Mucosa of stomach (tissue), 1 donor: ENCODE data around the gene SYNE3.

Experiments used
- H3K27me3 ChIP-seq: one replicate; pipeline ENCODE4 v1.7.0; 2013; ENCODE audit warnings: mild to moderate bottlenecking, low read length; ENCODE audit not compliant: control insufficient read depth, insufficient read depth
- H3K36me3 ChIP-seq: one replicate; pipeline ENCODE4 v1.7.0; 2013; ENCODE audit warnings: low read length; ENCODE audit not compliant: control insufficient read depth, insufficient read depth
- H3K4me1 ChIP-seq: one replicate; pipeline ENCODE4 v1.7.0; 2013; ENCODE audit warnings: mild to moderate bottlenecking, low read length; ENCODE audit not compliant: control insufficient read depth, insufficient read depth
- H3K4me3 ChIP-seq: one replicate; pipeline ENCODE4 v1.7.0; 2013; ENCODE audit warnings: low read length
- H3K9ac ChIP-seq: one replicate; pipeline ENCODE4 v1.7.0; 2013; ENCODE audit warnings: mild to moderate bottlenecking, low read length, moderate library complexity
- H3K9me3 ChIP-seq: one replicate; pipeline ENCODE4 v1.7.0; 2013; ENCODE audit warnings: mild to moderate bottlenecking, low read length, moderate library complexity; ENCODE audit not compliant: control insufficient read depth
- donor health status: Pancreatic carcinoma.

SYNE3 gene, protein sequence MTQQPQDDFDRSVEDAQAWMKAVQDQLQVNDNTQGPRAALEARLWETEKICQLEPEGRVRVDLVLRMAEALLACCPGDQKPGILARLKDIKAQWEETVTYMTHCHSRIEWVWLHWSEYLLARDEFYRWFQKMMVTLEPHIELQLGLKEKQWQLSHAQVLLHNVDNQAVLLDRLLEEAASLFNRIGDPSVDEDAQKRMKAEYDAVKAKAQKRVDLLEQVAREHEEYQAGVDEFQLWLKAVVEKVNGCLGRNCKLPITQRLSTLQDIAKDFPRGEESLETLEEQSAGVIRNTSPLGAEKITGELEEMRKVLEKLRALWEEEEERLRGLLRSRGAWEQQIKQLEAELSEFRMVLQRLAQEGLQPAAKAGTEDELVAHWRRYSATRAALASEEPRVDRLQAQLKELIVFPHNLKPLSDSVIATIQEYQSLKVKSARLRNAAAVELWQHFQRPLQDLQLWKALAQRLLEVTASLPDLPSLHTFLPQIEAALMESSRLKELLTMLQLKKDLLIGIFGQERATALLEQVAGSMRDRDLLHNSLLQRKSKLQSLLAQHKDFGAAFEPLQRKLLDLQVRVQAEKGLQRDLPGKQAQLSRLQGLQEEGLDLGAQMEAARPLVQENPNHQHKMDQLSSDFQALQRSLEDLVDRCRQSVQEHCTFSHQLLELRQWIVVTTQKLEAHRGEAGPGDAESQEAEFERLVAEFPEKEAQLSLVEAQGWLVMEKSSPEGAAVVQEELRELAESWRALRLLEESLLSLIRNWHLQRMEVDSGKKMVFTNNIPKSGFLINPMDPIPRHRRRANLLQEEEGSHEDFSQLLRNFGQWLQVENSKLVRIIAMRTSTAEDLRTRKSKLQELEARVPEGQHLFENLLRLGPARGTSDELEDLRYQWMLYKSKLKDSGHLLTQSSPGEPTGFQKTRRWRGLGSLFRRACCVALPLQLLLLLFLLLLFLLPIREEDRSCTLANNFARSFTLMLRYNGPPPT

DNA sequence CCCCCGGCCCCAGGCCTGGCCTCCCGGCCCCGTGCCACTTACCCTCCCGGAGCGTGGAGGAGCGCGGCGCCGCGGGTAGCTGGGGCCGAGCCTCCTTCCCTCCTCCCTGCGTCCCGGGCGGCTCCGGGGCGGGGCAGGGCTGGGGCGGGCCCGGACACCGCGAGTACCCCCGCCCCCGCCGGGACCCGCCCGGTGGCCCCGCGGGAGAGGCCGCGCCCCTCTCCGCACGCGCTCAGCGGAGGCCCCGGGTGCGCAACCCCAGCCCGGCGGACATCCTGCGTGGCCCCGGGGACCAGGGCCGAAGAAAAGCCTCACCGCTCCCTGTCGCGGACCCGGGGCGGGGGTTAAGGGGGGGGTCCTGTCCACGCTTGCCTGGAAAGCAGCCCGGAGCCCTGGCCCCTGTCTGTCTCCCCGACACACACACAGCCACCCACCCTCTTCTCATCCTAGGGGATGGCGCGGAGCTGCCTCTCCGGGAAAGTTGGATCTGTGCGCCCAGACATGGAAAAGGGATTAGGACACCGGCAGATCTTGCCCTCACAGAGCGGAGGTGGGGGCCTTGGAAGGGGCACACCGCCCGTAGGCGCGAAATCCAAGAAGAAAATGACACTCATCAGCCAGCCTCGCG, at the start of gene SYNE3:
Gene SYNE3, minus strand, starts transcription at position 97 of the 628 bp plus-strand sequence. CDS start 40,829 bp downstream, outside the sequence.
- peaks cover 8% of the 10 kb centered on the region for H3K27me3 ChIP-seq
- no peaks in the 10 kb centered on the region for H3K9me3 ChIP-seq
- H3K4me3 ChIP-seq, result peak within 1 kb of the TSS; percentile 38
- H3K9ac ChIP-seq, result peak within 1 kb of the TSS; percentile 57
- no peaks in the 10 kb centered on the region for H3K36me3 ChIP-seq
- peaks cover 37% of the 10 kb centered on the region for H3K4me1 ChIP-seq

DNA sequence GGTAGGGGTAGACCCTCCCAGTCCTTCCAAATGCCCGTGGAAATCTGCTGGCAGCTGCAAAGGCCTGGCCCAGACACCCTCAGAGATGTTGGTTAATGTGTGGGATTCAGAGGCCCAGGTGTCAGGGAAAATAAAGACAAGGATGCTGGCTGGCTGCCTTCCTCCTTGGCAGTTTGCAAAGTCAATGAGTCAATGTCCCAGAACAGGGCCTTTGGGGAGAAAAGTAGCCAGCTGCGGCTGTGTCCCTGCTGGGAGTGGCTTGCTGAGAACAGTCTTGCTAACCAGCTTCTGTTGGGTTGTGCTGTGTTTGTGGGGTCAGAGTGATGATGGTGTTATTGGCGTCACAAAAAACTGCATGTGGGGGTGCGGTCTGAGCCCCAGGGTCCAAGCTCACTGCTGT, 47.6 kb upstream of the SYNE3 start:
- no peak overlapping the region for H3K9ac ChIP-seq
- H3K4me1 ChIP-seq, result no peaks in the 10 kb centered on the region
- H3K27me3 ChIP-seq, result no peaks in the 10 kb centered on the region
- no peaks in the 10 kb centered on the region for H3K36me3 ChIP-seq
- H3K4me3 ChIP-seq, result no peak overlapping the region
- no peaks in the 10 kb centered on the region for H3K9me3 ChIP-seq

DNA sequence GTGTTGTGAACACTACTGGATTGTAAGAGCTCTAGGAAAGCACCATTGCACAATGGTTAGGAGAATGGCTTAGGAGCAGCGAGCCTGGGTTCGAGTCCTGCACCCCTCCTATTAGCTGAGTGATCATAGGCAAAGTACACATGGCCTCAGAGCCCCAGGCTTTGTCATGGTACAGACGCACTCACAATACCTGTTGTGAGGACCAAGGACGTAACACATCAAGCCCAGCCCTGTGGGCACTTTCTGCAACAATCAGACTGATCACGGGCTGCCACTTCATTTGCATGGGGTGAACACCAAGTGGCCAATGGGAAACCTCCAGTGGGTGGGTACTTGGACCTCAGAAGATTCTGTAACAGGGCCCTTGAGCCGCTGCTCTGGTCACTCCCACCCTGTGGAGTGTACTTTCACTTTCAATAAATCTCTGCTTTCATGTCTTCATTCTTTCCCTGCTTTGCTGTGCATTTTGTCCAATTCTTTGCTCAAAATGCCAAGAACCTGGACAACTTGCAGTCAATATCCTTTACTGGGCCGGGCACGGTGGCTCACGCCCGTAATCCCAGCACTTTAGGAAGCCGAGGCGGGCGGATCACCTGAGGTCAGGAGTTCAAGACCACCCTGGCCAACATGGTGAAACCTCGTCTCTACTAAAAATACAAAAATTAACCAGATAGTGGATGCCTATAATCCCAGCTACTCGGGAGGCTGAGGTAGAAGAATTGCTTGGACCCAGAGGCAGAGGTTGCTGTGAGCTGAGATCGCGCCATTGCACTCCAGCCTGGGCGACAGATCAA, 46.6 kb upstream of the SYNE3 start:
- Histone ChIP-seq H3K27me3 (no peaks in the 10 kb centered on the region), H3K4me3 (no peak overlapping the region), H3K4me1 (no peaks in the 10 kb centered on the region), H3K36me3 (no peaks in the 10 kb centered on the region), H3K9ac (no peak overlapping the region), H3K9me3 (no peaks in the 10 kb centered on the region)

DNA sequence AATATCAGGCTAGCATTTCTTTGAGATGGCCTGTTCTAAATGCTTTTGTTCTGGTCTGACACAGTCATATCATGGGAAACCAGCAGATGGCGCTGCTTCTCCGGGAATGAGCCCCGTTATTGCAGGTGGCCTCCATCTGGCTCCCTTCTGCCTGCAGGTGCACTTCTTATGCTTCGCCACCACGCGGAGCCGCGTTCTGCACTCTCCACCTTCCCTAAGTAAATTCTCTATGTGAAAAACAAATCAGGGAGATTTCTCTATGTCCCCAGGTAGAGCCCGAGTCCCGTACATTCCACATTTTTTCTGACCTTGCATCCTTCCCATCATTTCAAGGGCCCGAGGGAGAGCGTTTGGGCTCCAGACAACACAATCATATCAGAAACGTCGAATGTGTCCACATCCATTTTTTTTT, 44.6 kb upstream of the SYNE3 start:
- Histone ChIP-seq H3K36me3 (no peaks in the 10 kb centered on the region), H3K27me3 (no peaks in the 10 kb centered on the region), H3K9me3 (no peaks in the 10 kb centered on the region), H3K4me1 (no peaks in the 10 kb centered on the region), H3K9ac (no peak overlapping the region), H3K4me3 (no peak overlapping the region)

- H3K4me3 ChIP-seq, result no peak overlapping the region
- H3K27me3 ChIP-seq, result no peaks in the 10 kb centered on the region
- no peaks in the 10 kb centered on the region for H3K36me3 ChIP-seq
- no peaks in the 10 kb centered on the region for H3K4me1 ChIP-seq
- no peak overlapping the region for H3K9ac ChIP-seq
- H3K9me3 ChIP-seq, result no peaks in the 10 kb centered on the region
Measured at GRCh38 chr14:95559203-95559602, 42.8 kb upstream of the SYNE3 start.

DNA sequence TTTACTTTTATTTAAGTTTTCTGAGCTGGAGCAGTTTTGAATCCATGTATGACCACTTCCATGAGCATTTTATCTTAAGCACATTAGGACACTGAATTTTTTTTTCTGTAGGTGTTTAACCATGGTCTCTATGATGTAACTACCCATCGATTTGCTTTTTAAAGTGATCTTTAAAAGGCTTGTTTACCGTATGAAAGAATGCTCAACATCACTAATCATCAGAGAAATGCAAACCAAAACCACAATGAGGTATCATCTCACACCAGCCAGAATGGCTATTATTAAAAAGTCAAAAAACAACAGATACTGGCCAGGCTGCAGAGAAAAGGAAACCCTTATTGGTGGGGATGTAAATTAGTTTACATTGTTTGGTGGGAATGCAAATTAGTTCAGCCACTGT, 41.4 kb upstream of the SYNE3 start:
- Histone ChIP-seq H3K9me3 (no peaks in the 10 kb centered on the region), H3K27me3 (no peaks in the 10 kb centered on the region), H3K4me3 (no peak overlapping the region), H3K36me3 (no peaks in the 10 kb centered on the region), H3K4me1 (no peaks in the 10 kb centered on the region), H3K9ac (no peak overlapping the region)

DNA sequence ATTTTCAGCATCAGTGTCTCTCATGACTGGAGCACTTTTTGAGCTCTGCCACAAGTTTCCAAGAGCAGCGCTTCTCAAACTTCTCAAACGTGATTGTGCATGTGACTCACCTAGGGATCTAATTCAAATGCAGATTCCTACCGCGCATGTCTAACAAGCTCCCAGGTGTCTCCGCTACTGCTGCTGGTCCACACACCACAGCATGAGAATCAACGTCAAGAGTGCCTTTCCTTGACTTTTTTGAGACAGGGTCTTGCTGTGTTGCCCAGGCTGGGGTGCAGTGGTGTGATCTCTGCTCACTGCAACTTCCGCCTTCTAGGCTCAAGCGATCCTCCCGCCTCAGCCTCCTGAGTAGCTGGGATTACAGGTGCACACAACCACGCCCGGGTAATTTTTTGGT, 40.8 kb upstream of the SYNE3 start:
- Histone ChIP-seq H3K36me3 (no peaks in the 10 kb centered on the region), H3K27me3 (no peaks in the 10 kb centered on the region), H3K9ac (no peak overlapping the region), H3K4me3 (no peak overlapping the region), H3K4me1 (no peaks in the 10 kb centered on the region), H3K9me3 (no peaks in the 10 kb centered on the region)

DNA sequence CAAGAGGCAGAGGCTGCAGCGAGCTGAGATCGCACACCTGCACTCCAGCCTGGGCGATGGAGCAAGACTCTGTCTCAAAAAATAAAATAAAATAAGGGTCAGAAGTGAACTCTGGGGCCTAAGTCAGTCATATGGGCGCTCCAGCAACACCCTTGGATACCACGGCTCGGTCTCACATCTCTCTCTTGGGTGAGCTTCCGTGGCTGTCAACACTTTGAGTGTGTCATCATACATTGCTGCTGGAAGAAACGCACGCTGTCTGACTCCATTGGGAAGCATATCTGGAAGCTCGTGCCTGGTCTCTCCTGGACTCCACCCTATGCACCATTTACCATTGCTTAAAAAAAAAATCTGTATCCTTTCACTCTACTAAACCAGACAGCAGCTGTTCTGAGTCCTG, 38.6 kb upstream of the SYNE3 start:
- Histone ChIP-seq H3K36me3 (no peaks in the 10 kb centered on the region), H3K9me3 (no peaks in the 10 kb centered on the region), H3K27me3 (no peaks in the 10 kb centered on the region), H3K9ac (no peak overlapping the region), H3K4me3 (no peak overlapping the region), H3K4me1 (no peaks in the 10 kb centered on the region)

GRCh38 chr14:95553141-95553540, 36.7 kb upstream of the SYNE3 start:
- Histone ChIP-seq H3K36me3 (no peaks in the 10 kb centered on the region), H3K9ac (no peak overlapping the region), H3K4me1 (no peaks in the 10 kb centered on the region), H3K27me3 (no peaks in the 10 kb centered on the region), H3K4me3 (no peak overlapping the region), H3K9me3 (no peaks in the 10 kb centered on the region)

DNA sequence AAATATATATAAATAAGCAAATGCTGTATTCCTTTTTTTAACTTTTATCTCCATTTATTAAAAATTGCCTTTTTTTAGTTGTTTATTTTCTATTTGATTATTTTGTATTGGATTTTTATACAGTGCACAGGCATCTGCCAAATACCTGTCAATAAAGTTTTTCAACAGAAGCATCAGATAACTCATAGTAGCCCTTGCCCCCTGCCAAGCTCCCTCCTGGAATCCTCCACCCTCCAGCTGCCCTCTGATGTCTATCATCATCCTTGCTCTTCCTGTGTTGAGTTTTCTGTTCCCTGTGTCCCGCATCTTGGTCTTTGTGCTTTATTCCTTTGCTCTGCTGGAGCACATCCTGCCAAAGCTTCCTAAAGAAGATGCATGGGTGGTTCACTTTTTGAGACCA, 35.0 kb upstream of the SYNE3 start:
- no peaks in the 10 kb centered on the region for H3K27me3 ChIP-seq
- no peaks in the 10 kb centered on the region for H3K4me1 ChIP-seq
- H3K4me3 ChIP-seq, result no peak overlapping the region
- H3K36me3 ChIP-seq, result no peaks in the 10 kb centered on the region
- H3K9me3 ChIP-seq, result no peaks in the 10 kb centered on the region
- H3K9ac ChIP-seq, result no peak overlapping the region
